Right ventricle myocardium inferior (tissue), 1 donor: ENCODE data around the gene VCX2. TPM values are rescaled to one million over a fixed set of nuclear protein-coding genes. Genes with fewer than 3 reads are reported as not detected.
"Not testable (repeated sequence)": the region's sequence is repeated elsewhere in the genome, so short reads cannot be mapped to it uniquely, and the experiment has no call there.

Experiments used
- ATAC-seq: fragments of 200-7000 bp; cut with Tn5 transposase; one replicate; pipeline ENCODE4 v1.9.1; 2020; ENCODE audit warnings: mild to moderate bottlenecking, moderate library complexity
- DNase-seq: peaks from one replicate; pipeline ENCODE4 v3.0.0; 2021; ENCODE audit errors: missing footprints
- intact Hi-C: fragments of 100-400 bp; cut with DNase I; formaldehyde crosslinking; loops from one replicate; pipeline ENCODE4 v1.11.0; 2022
- long read RNA-seq: library from polyadenylated mRNA; unstranded; transcript quantifications from one replicate; pipeline ENCODE4 v2.0.0, GENCODE V29; 2021
- total RNA-seq: library from RNA; stranded (reverse); fragmentation: NEBNext Ultra II Directional; extraction: Animal tissue kit (Norgen Biotek cat#: 25700); gene quantifications from one replicate; pipeline ENCODE4 v1.2.1, GENCODE V29; 2021
- donor health status: DM: no; HTN: yes; CAD: no; lungs with severe emphysema.

VCX2 gene
- total RNA-seq: not detected
- long read RNA-seq: 0 reads

GRCh38 chrX:8171169-8171568, at the start of gene VCX2:
Gene VCX2, minus strand, starts transcription at chrX:8171267. Its CDS starts 624 bp downstream, at chrX:8170643.
- intact Hi-C loops: not testable (repeated sequence)

GRCh38 chrX:8204943-8205342, 33.9 kb upstream of the VCX2 start:
- DNase-seq: no peak
- intact Hi-C loops: no loop called here
- ATAC-seq: no peak

More at GRCh38 chrX:8171169-8171568, at the start of gene VCX2:
- ATAC-seq, DNase-seq: not testable (repeated sequence)

GRCh38 chrX:8204169-8204935, 33.3 kb upstream of the VCX2 start:
- no peak for DNase-seq
- intact Hi-C loops: no loop called here
- ATAC-seq: no peak

- DNase-seq: peak; percentile 57
- no peak for ATAC-seq
- intact Hi-C loops: no loop called here
These were observed 30.8 kb upstream of the VCX2 start for GRCh38 chrX:8201896-8202331.

- no peak for ATAC-seq
- no peak for DNase-seq
- intact Hi-C loops: no loop called here
These were observed 25.7 kb upstream of the VCX2 start for GRCh38 chrX:8196776-8197175.

- DNase-seq (no peak), ATAC-seq (no peak)
- intact Hi-C loops: no loop called here
These were observed 23.1 kb upstream of the VCX2 start for GRCh38 chrX:8194216-8194615.

GRCh38 chrX:8192276-8192675, 21.2 kb upstream of the VCX2 start:
- intact Hi-C loops: no loop called here
- DNase-seq: no peak

GRCh38 chrX:8191022-8191421, 20.0 kb upstream of the VCX2 start:
- ATAC-seq: no peak
- DNase-seq: no peak
- intact Hi-C loops: no loop called here

More at GRCh38 chrX:8192276-8192675, 21.2 kb upstream of the VCX2 start:
- no peak for ATAC-seq

GRCh38 chrX:8190341-8190830, 19.3 kb upstream of the VCX2 start:
- intact Hi-C loops: no loop called here
- DNase-seq (no peak), ATAC-seq (no peak)

GRCh38 chrX:8189096-8189830, 18.2 kb upstream of the VCX2 start:
- DNase-seq (no peak), ATAC-seq (no peak)
- intact Hi-C loops: loop anchor here (10.0 kb wide), 1 partner anchor 546 kb away; the partner anchor contains the start of gene ANOS1

- ATAC-seq (no peak), DNase-seq (no peak)
- intact Hi-C loops: loop anchor here (10.0 kb wide), 1 partner anchor 551 kb away; the partner anchor contains the start of gene ANOS1
These were observed 12.3 kb upstream of the VCX2 start for GRCh38 chrX:8183346-8183745.

GRCh38 chrX:8179656-8180055, 8.6 kb upstream of the VCX2 start:
- no peak for ATAC-seq
- no peak for DNase-seq
- intact Hi-C loops: loop anchor here (10.0 kb wide), 1 partner anchor 555 kb away; the partner anchor contains the start of gene ANOS1

GRCh38 chrX:8154011-8154410, 17.1 kb downstream of the VCX2 start:
- DNase-seq, intact Hi-C loops, ATAC-seq: not testable (repeated sequence)

- DNase-seq (no peak), ATAC-seq (no peak)
- intact Hi-C loops: no loop called here
These were observed 23.8 kb downstream of the VCX2 start for GRCh38 chrX:8147226-8147625.

- DNase-seq (no peak), ATAC-seq (no peak)
- intact Hi-C loops: no loop called here
These were observed 26.1 kb downstream of the VCX2 start for GRCh38 chrX:8144925-8145324.

GRCh38 chrX:8141896-8142295, 29.2 kb downstream of the VCX2 start:
- ATAC-seq (no peak), DNase-seq (no peak)
- intact Hi-C loops: no loop called here

- intact Hi-C loops: no loop called here
- DNase-seq (no peak), ATAC-seq (no peak)
These were observed 29.9 kb downstream of the VCX2 start for GRCh38 chrX:8140986-8141744.

GRCh38 chrX:8139716-8140115, 31.4 kb downstream of the VCX2 start:
- DNase-seq (no peak), ATAC-seq (no peak)
- intact Hi-C loops: no loop called here

GRCh38 chrX:8138252-8138651, 32.8 kb downstream of the VCX2 start:
- no peak for ATAC-seq
- DNase-seq: no peak
- intact Hi-C loops: no loop called here
